ENCODE data around the gene RCOR1.

RCOR1 gene

DNA sequence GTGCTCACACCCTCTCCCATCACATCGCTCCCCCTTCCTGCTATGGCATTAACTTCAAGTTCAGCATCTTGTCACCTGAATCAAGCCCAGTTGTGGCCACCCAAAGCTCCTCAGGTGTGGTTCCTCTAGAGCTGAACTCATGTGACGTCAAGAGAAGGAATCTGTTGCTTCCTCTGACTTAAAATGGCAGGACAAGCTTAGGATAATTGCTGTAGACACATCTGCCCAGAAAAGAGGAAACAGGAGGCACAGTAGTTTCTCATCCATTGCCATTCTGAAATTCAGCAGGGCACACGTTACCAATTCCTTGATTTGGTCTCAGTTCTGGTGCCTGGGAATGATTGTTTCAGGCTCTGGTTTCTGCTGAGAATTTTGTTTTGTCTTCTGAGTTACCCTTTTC is 52.1 kb downstream of the RCOR1 start:
- no peak overlapping the region for H3K27ac Mint-ChIP-seq

DNA sequence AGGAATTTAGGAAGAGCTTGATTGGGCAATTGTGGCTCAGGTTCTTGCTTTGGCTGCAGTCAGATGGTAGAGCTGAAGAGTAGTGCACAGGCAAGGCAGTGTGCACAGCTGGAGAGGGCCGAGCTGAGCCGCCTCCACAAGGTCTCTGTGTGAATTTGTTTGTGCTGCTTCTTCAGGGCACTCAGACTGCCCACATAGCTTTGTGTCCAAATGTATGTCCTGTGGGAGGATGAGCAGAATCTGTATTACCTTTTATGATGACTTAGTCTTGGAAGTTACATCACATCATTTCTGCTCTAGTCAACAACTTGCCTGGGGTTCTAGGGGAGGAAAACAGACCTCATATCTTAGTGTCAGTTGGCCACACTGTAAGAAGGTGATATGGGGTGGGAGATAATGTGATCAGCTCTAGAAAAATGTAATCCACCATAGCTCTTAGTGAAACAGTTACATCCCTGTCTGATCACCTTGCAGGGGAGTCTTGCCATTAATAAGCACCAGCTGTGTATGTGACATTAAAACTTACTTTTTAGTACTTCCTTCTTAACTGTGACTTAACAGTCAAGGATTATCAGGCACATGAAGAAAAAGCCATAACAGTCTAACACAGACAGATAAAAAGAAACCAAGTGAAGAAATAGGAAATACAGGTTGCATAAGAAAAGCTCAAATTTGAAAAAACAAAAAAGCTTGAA is 53.4 kb downstream of the RCOR1 start:
- Mint-ChIP-seq H3K36me3 (ENCODE audit: low read depth) (peaks cover 3% of the 10 kb centered on the region), H3K4me3 (no peak overlapping the region), H3K4me1 (peaks cover 33% of the 10 kb centered on the region), H3K9me3 (no peaks in the 10 kb centered on the region), H3K27me3 (ENCODE audit: low read depth) (no peaks in the 10 kb centered on the region), H3K27ac (peak overlapping the region in 1 of 3 experiments; percentile 17)
- TF ChIP-seq, protein P1, sequence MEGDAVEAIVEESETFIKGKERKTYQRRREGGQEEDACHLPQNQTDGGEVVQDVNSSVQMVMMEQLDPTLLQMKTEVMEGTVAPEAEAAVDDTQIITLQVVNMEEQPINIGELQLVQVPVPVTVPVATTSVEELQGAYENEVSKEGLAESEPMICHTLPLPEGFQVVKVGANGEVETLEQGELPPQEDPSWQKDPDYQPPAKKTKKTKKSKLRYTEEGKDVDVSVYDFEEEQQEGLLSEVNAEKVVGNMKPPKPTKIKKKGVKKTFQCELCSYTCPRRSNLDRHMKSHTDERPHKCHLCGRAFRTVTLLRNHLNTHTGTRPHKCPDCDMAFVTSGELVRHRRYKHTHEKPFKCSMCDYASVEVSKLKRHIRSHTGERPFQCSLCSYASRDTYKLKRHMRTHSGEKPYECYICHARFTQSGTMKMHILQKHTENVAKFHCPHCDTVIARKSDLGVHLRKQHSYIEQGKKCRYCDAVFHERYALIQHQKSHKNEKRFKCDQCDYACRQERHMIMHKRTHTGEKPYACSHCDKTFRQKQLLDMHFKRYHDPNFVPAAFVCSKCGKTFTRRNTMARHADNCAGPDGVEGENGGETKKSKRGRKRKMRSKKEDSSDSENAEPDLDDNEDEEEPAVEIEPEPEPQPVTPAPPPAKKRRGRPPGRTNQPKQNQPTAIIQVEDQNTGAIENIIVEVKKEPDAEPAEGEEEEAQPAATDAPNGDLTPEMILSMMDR (IDR thresholded peaks at IDR 0.05; ENCODE audit: unreplicated experiment in 3 of 3), result no peak

More for the DNA sequence above, 52.1 kb downstream of the RCOR1 start:
- H3K4me3 Mint-ChIP-seq, result no peak overlapping the region
- TF ChIP-seq, protein P1 (IDR thresholded peaks at IDR 0.05; ENCODE audit: unreplicated experiment in 3 of 3), result no peak
- peaks cover 28% of the 10 kb centered on the region for H3K4me1 Mint-ChIP-seq
- H3K36me3 Mint-ChIP-seq (ENCODE audit: low read depth), result peaks cover 6% of the 10 kb centered on the region
- H3K27me3 Mint-ChIP-seq (ENCODE audit: low read depth), result no peaks in the 10 kb centered on the region
- H3K9me3 Mint-ChIP-seq, result no peaks in the 10 kb centered on the region

DNA sequence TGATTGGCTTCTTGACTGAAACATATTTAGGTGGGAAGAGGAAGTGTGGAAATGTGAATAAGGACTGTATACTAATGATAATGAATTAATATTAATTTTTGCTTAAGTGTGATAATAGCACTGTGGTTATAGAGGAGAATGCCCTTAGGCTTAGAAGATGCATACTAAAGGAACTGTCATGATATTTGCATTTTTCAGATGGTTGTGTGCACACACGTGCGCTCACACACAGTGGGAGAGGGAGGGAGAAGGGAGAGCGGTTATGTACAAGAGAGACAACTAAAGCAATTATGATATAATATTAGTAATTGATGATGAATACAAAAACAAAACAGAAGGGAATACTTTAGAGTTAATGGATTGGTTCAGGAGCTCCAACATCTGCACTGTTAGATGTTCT is 54.2 kb downstream of the RCOR1 start:
- peaks cover 3% of the 10 kb centered on the region for H3K36me3 Mint-ChIP-seq (ENCODE audit: low read depth)

DNA sequence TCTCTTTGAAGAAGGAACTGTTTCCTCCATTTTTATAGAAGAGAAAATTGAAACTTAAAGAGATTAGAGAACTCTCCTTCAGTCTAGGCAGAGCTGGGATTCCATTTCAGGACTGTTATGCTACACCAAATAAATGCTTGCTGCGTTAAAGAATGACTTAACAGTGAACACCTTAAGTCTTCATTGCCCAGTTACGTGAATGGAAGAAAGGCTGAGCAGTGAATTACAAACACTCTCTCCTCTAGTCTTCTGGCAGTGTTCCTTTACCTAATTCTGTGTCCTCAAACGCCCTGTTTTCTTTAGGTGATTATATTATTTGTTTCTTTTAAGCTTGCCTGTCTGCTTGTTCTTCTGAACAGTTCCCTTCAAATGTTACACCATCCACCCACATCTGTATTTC is 59.7 kb downstream of the RCOR1 start:
- no peaks in the 10 kb centered on the region for H3K9me3 Mint-ChIP-seq

More for the DNA sequence above, 54.2 kb downstream of the RCOR1 start:
- Mint-ChIP-seq H3K4me3 (no peak overlapping the region), H3K9me3 (no peaks in the 10 kb centered on the region), H3K27me3 (ENCODE audit: low read depth) (no peaks in the 10 kb centered on the region), H3K4me1 (peaks cover 35% of the 10 kb centered on the region), H3K27ac (no peak overlapping the region)
- TF ChIP-seq, protein P1 (IDR thresholded peaks at IDR 0.05; ENCODE audit: unreplicated experiment in 3 of 3), result no peak

DNA sequence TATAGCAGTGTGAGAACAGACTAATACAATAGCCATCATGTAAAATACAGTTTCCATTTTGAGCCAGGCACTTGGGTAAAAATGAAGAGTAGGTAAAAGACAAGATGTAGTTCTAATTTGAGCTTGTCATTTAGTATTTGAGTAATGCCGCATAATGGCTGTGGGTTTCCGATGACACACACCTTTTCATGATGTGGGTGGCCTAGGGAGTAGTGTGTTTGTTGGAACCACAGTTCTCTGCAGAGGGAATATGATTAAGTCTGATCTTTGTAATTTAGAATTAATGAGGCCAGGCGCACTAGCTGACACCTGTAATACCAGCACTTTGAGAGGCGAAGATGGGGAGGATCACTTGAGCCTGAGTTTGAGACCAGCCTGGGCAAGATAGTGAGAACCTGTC is 61.8 kb downstream of the RCOR1 start:
- TF ChIP-seq, protein P1 (IDR thresholded peaks at IDR 0.05; ENCODE audit: unreplicated experiment in 3 of 3), result no peak
- Mint-ChIP-seq H3K4me1 (peaks cover 28% of the 10 kb centered on the region), H3K4me3 (no peak overlapping the region), H3K27me3 (ENCODE audit: low read depth) (no peaks in the 10 kb centered on the region), H3K36me3 (ENCODE audit: low read depth) (peaks cover 5% of the 10 kb centered on the region), H3K9me3 (no peaks in the 10 kb centered on the region), H3K27ac (no peak overlapping the region)

More for the DNA sequence above, 59.7 kb downstream of the RCOR1 start:
- H3K27me3 Mint-ChIP-seq (ENCODE audit: low read depth), result no peaks in the 10 kb centered on the region
- TF ChIP-seq, protein P1 (IDR thresholded peaks at IDR 0.05; ENCODE audit: unreplicated experiment in 3 of 3), result no peak
- H3K27ac Mint-ChIP-seq, result peak overlapping the region in 1 of 3 experiments; percentile 30
- no peak overlapping the region for H3K4me3 Mint-ChIP-seq
- H3K36me3 Mint-ChIP-seq (ENCODE audit: low read depth), result peaks cover 5% of the 10 kb centered on the region
- peaks cover 23% of the 10 kb centered on the region for H3K4me1 Mint-ChIP-seq

DNA sequence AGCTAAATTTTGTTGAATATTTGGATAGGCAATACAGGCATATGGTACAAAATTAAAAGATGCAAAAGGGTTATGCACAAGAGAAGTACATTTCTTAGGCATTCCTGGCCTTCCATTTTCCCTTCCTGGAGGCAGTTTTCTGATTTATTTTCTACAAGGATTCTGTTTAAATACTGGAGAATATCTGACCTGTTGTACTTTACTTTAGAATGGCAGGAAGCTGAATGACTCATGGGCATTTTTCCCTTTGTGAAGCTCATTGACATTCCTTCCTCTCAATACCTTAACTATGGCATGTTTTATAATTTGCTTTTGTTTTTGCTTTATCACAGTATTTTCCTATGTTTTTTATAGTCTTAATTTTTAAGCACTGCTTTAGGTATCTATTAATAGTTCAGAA is 62.7 kb downstream of the RCOR1 start:
- TF ChIP-seq, protein P1 (IDR thresholded peaks at IDR 0.05; ENCODE audit: unreplicated experiment in 3 of 3), result no peak
- H3K36me3 Mint-ChIP-seq (ENCODE audit: low read depth), result peaks cover 5% of the 10 kb centered on the region
- H3K27ac Mint-ChIP-seq, result no peak overlapping the region
- peaks cover 29% of the 10 kb centered on the region for H3K4me1 Mint-ChIP-seq
- no peak overlapping the region for H3K4me3 Mint-ChIP-seq
- no peaks in the 10 kb centered on the region for H3K27me3 Mint-ChIP-seq (ENCODE audit: low read depth)
- H3K9me3 Mint-ChIP-seq, result no peaks in the 10 kb centered on the region
